AG10803 (cell line): ENCODE measurements around the gene CERS6.
"Not testable (repeated sequence)": the region's sequence is repeated elsewhere in the genome, so short reads cannot be mapped to it uniquely, and the experiment has no call there.

Experiments used
- DNase-seq: peaks from one replicate; pipeline ENCODE4 v3.0.0; 2010; ENCODE audit warnings: low read depth
- H3K4me3 ChIP-seq: 2 replicates; pipeline ENCODE4 v1.5.1; 2011; ENCODE audit warnings: mild to moderate bottlenecking, low read length, control low read depth
- CTCF ChIP-seq: conservative IDR thresholded peaks from 2 replicates; pipeline ENCODE4 v1.5.1; 2011; ENCODE audit warnings: mild to moderate bottlenecking, low read length, control low read depth, inconsistent platforms

CERS6 gene

GRCh38 chr2:168757223-168757622, 301.2 kb downstream of the CERS6 start:
- no peak for DNase-seq
- no peak overlapping the region for H3K4me3 ChIP-seq
- no peak for TF ChIP-seq CTCF

- peak; percentile 63 for DNase-seq
- TF ChIP-seq CTCF = peak; percentile 76
Observed at GRCh38 chr2:168758970-168759820, 303.1 kb downstream of the CERS6 start.

GRCh38 chr2:168765401-168765800, 309.3 kb downstream of the CERS6 start:
- no peak for TF ChIP-seq CTCF
- no peak for DNase-seq
- no peak overlapping the region for H3K4me3 ChIP-seq

More at GRCh38 chr2:168758970-168759820, 303.1 kb downstream of the CERS6 start:
- H3K4me3 ChIP-seq = no peak overlapping the region

GRCh38 chr2:168766600-168766999, 310.5 kb downstream of the CERS6 start:
- DNase-seq = no peak
- H3K4me3 ChIP-seq = no peak overlapping the region
- TF ChIP-seq CTCF = no peak

- no peak for TF ChIP-seq CTCF
- H3K4me3 ChIP-seq = no peak overlapping the region
- no peak for DNase-seq
Observed at GRCh38 chr2:168767258-168767657, 311.2 kb downstream of the CERS6 start.

GRCh38 chr2:168768357-168768756, 312.3 kb downstream of the CERS6 start:
- not testable (repeated sequence) for DNase-seq, H3K4me3 ChIP-seq

GRCh38 chr2:168770796-168771195, 314.7 kb downstream of the CERS6 start:
- no peak for DNase-seq
- no peak overlapping the region for H3K4me3 ChIP-seq
- TF ChIP-seq CTCF = no peak

GRCh38 chr2:168772704-168773103, 316.6 kb downstream of the CERS6 start:
- H3K4me3 ChIP-seq = no peak overlapping the region
- no peak for TF ChIP-seq CTCF
- no peak for DNase-seq
